Tibial artery (tissue), 4 donors: Measurements from ENCODE around the gene BRPF3.

Source experiments
- DNase-seq, 2 donors: peaks; one replicate each; pipeline ENCODE4 v3.0.0-alpha.2; 2019
- H3K27ac ChIP-seq, 2 donors: fragments of 200-600 bp; sonication (generic) in 1 of 2; 1 replicate in 1 of 2; 2 replicates in 1 of 2; pipeline ENCODE4 v1.5.1; 2018 to 2019; ENCODE audit warnings: mild to moderate bottlenecking in 1 of 2
- H3K27me3 ChIP-seq, 2 donors: fragments of 200-600 bp; sonication (generic) in 1 of 2; one replicate each; pipeline versions ENCODE4 v1.5.1 to v1.6.0; 2016 to 2019
- H3K36me3 ChIP-seq, 3 donors: fragments of 200-600 bp; sonication (generic) in 2 of 3; one replicate each; pipeline ENCODE4 v1.5.1; 2016 to 2019; ENCODE audit warnings: mild to moderate bottlenecking in 2 of 3
- H3K4me1 ChIP-seq, 4 donors: fragments of 200-600 bp; sonication (generic) in 2 of 4; 1 replicate in 3 of 4; 2 replicates in 1 of 4; pipeline ENCODE4 v1.5.1; 2016 to 2019
- H3K4me3 ChIP-seq, 2 donors: fragments of 200-600 bp; sonication (generic) in 1 of 2; 1 replicate in 1 of 2; 2 replicates in 1 of 2; pipeline ENCODE4 v1.5.1; 2018 to 2019; ENCODE audit warnings: mild to moderate bottlenecking in 2 of 2
- H3K9me3 ChIP-seq, 3 donors: fragments of 200-600 bp; sonication (generic) in 1 of 3; one replicate each; pipeline ENCODE4 v1.5.1; 2016 to 2019
- CTCF ChIP-seq, 2 experiments: fragments of 200-600 bp in 1 of 2; fragments of 450-650 bp in 1 of 2; IDR thresholded peaks; one replicate each; pipeline ENCODE4 v1.5.1; 2017 to 2019; ENCODE audit warnings: antibody characterized with exemption in 2 of 2, mild to moderate bottlenecking in 1 of 2, moderate library complexity in 1 of 2
- intact Hi-C: fragments of 100-400 bp; cut with DNase I; formaldehyde crosslinking; loops from one replicate; pipeline ENCODE4 v1.15.0; 2023; ENCODE audit warnings: low total_unique reads

The BRPF3 gene

GRCh38 chr6:36196113-36196879 is at the start of gene BRPF3:
Gene BRPF3 (plus strand): TSS chr6:36196744. CDS start chr6:36200323, 3,579 bp downstream.
- Histone ChIP-seq H3K27me3 (no peaks in the 10 kb centered on the region), H3K4me3 (peak within 1 kb of the TSS; percentile 77 to 82), H3K36me3 (peaks cover 11 to 15% (median 12%) of the 10 kb centered on the region in 3 donors), H3K9me3 (no peaks in the 10 kb centered on the region), H3K4me1 (peaks cover 0 to 27% (median 14%) of the 10 kb centered on the region in 4 donors), H3K27ac (peak within 1 kb of the TSS; percentile 82 to 91)
- TF ChIP-seq CTCF (IDR thresholded peaks at IDR 0.05) = peak; percentile 50 to 81
- DNase-seq = peak; percentile 70 to 85
- intact Hi-C loops = loop anchor here (1.0 to 5.0 kb wide), 2 partner anchors 73 to 169 kb away; partner anchors contain the start of gene MAPK14

- no peak for TF ChIP-seq CTCF (IDR thresholded peaks at IDR 0.05)
- Histone ChIP-seq H3K9me3 (no peaks in the 10 kb centered on the region), H3K4me1 (no peaks in the 10 kb centered on the region), H3K4me3 (no peak overlapping the region), H3K27ac (no peak overlapping the region), H3K27me3 (no peaks in the 10 kb centered on the region), H3K36me3 (no peaks in the 10 kb centered on the region)
- DNase-seq = no peak
- intact Hi-C loops = no loop called here
These were observed 49.2 kb upstream of the BRPF3 start for GRCh38 chr6:36147294-36147693.

- H3K27me3 ChIP-seq = no peaks in the 10 kb centered on the region
- H3K36me3 ChIP-seq = no peaks in the 10 kb centered on the region
- H3K9me3 ChIP-seq = no peaks in the 10 kb centered on the region
- no peak for DNase-seq
- H3K27ac ChIP-seq = no peak overlapping the region
- H3K4me1 ChIP-seq = no peaks in the 10 kb centered on the region
- TF ChIP-seq CTCF (IDR thresholded peaks at IDR 0.05) = no peak
- intact Hi-C loops = no loop called here
- no peak overlapping the region for H3K4me3 ChIP-seq
These were observed 47.1 kb upstream of the BRPF3 start for GRCh38 chr6:36149476-36149875.

- no peak for TF ChIP-seq CTCF (IDR thresholded peaks at IDR 0.05)
- no peak overlapping the region for H3K4me3 ChIP-seq
- no peaks in the 10 kb centered on the region for H3K4me1 ChIP-seq
- no peaks in the 10 kb centered on the region for H3K36me3 ChIP-seq
- H3K27ac ChIP-seq = no peak overlapping the region
- H3K9me3 ChIP-seq = no peaks in the 10 kb centered on the region
- no peak for DNase-seq
- no peaks in the 10 kb centered on the region for H3K27me3 ChIP-seq
- intact Hi-C loops = no loop called here
These were observed 46.3 kb upstream of the BRPF3 start for GRCh38 chr6:36150283-36150682.

GRCh38 chr6:36154286-36154685 is 42.3 kb upstream of the BRPF3 start:
- no peak for TF ChIP-seq CTCF (IDR thresholded peaks at IDR 0.05)
- Histone ChIP-seq H3K9me3 (no peaks in the 10 kb centered on the region), H3K27me3 (no peaks in the 10 kb centered on the region), H3K27ac (no peak overlapping the region), H3K4me3 (no peak overlapping the region), H3K4me1 (no peaks in the 10 kb centered on the region), H3K36me3 (peaks cover 0 to 3% (median 0%) of the 10 kb centered on the region in 3 donors)
- no peak for DNase-seq
- intact Hi-C loops = no loop called here
